ENCODE data around the gene CAMTA1.
A peak's percentile ranks its signal among the peaks of the same experiment; 100 is the strongest.

CAMTA1 gene

DNA sequence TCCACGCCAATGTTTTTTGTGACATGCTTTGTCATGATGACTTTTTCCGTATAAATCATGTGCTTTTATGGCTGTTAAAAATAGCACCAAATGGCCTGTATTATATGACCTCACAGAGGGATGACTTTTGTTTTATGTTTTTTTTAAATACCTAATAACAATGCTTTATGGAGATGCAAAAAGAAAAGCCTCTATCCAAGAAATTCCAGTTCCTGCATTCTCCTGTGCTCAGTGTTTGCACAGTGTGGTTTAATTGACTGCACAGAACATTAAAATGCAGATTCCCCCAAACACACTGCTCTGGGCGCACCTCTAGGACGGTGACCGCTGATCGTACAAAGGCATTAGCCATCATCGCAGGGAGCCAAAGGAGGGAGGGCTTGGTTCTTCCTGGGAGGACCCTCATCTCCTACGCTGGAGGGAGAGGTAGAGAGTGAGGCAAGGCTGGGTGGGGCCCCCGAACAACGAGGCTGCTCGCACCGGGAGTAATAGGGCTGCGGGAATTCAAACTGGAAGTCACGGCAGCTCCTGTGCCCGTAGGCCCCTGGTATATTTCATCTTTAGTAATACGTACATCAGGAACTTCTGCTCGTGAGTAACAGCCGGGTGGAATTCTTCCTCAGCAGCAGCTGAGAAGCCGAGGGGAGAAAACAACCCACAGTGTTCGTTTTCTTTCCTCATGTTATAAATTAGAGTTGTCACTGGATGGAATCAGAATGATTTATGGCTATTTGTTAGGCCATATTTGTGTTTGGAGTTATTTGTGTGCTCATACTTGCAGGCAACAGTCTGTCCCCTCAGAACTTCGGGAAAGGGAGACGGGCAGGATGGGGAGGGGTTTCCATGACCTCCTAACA, 465.6 kb downstream of the CAMTA1 start:
- DNase-seq: no peak

DNA sequence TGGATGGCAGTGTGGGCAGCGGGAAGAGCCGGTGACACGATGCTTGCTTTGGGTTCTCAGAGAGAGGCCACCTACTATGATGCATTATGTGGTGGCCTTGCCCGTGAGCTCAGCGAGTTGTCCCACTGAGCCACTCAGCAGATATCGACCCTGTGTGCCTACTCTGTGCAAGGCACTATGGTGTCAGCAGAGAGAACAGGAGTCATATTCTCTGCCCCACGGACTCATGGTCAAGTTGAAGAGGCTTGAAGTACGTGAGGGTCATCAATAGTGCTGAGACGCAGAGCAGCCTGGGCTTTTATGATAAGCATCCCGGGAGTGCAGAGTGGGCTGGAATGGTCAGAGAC, 466.2 kb downstream of the CAMTA1 start:
- no peak for DNase-seq

DNA sequence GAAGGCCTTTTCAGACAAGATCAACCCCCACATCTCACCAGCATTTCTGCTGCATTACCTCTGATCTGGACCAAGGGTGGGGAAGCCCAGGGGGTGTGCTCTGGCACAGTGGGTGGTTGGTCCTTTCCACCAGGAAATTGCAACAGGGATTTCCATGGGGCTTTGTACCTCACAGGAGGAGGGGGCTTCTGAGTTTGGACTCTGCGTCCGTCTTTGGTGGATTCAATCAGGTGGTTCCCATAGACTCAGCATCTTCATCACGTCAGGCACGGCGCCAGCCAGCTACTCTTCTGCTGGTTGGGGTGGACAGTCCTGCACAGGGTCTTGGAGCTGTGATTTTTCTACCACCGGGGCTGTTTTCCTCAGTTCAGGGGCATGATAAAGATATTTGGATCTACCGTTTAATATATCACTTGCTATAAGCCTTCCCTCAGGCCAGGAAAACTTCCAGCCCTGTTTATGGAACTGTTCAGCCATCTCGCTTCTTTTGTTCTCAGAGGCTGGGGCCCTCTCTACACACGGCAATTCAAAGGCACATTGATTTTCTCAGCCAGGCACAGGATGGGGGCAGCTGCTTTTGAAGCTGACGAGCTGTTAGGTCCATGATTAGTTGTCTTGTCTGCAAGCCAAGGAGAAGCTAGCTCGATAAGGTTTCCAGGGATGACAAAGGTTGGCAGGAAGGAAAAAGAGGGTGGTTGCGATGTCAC, 467.3 kb downstream of the CAMTA1 start:
- DNase-seq: no peak

DNA sequence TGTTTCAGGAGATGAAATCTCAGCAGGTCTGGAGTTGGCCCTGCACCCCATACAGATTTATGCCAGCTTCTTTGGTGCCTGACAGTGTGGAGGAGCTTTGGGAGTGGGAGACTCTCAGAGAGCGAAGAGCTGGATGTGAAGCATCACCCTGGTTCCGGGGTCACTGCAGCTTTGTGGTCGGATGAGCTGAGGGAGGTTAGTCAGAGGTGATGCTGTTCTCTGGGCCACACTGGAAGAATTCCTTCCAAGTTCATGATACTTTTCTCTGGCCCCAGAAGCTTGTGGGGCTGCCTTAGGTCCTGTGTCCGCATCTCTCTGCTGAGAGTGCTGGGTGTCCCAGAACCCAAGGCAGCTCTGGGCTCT, 467.8 kb downstream of the CAMTA1 start:
- no peak for DNase-seq

DNA sequence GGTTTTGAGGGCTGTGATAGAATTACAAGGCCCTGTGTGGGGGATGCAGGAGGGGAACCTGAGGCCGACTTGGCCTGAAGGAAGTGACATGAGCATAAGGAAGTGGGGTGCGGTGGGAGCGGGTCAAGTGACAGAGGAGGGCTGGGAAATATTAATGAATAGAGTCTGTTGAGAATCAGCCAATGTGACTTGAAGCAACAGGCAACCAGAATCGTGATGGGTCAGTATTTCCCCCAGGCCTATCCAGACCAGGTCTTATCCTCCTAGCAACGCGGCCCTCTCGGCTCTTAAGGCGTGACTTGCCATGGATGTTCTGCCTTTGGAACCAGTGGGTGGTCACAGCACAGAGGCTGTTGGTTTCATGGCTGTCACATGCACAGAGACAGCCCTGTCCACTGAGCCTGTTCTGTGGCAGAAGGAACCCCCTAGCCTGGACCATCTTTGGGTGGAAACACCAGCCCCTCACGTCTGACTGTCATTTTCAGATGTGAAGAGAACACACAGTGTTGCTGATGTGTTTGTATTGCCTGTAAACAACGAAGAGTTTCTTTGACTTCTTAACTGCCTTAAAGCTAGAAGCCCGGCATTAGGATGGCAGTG, 468.8 kb downstream of the CAMTA1 start:
- no peak for DNase-seq

DNA sequence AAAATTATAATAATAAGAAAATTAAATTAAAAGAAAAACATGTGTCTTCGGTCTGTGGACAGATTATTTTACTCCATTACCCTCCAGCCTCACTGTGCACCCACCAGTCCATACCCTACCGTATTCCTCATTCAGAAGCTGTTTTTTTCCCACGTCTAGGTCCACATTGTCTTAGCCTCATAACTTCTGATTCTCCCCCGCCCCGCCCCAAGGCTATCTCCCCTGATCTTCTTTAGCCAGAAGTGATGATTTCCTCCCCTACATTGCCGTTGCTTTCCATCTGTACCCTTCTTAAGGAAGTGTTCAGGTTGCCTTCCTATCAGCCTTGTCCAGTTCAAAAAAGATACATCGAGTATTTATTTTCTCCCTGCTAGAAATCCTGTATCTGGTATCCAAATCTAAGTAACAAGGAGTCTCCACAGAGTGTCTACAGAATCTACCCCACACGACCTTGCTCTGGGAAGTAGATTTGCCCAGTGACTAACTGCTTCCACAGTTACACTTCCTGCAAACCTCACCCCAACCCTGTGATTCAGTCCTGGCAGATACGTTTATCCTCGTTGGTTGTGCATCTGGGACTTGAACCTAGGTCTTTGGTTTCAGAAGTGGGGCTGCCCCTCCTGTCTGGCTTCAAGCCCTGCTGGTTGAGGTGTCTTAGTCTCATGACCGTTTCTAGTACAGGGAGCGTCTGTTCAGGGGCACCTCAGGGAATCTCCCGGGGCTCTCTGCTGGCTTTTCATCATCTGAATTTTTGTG, 470.2 kb downstream of the CAMTA1 start:
- DNase-seq: no peak

DNA sequence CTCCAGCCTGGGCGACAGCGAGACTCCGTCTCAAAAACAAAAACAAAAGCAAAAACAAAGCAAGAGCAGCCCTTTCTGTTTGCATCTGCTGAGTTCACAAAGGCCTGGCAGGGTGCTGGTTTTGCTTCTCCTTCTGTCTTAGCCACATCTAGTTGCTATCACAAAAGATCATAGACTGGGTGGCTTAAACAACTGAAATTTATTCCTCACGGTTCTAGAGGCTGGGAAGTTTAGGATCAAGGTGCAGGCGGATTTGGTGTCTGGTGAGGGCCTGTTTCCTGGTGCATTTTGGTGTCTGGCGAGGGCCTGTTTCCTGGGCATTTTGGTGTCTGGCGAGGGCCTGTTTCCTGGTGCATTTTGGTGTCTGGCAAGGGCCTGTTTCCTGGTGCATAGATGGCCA, 471.3 kb downstream of the CAMTA1 start:
- no peak for DNase-seq

DNA sequence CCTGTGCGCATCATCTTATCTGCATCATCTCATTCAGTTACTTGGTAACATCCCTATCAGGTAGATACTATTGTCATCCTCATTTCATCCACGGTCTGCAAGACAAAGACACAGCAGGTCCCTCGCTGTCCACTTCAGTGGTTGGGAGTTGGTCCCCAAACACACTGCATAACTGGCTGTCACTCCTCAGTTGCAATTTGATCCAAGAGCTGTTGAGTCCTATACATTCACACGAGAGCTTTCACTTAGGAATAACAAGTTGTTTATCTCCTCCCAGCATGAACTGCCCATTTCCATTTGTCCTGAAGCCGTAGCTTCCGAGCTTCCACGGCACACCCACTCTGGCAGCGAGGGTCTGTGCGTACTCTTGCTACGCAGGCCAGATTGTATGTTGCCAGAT, 472.0 kb downstream of the CAMTA1 start:
- DNase-seq: no peak

DNA sequence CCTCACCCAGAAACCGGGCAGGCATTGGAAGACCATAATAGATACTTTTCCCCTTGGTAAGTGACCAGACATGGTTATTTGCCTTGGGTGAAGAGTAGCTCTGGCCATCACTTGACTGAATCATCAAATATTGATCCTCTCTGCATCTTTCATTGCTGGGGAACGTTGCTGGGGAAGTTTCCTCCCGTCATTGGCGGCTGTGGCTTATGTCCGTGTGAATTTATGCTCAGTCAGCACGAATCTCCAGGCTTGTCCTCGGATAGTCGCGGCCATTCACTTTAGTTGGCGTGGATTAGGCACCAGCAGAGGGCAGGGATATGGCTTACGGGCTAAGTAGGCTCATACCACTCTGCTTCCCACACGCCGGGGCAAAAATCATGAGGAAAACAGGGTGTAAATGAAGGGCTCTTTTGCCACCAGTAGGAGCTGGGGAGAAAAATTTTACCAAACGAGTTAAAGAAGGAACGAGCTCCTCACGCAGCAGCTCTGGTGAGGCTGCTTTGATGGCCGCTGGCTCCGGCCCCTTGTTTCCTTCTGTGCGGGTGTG, 473.4 kb downstream of the CAMTA1 start:
- DNase-seq: no peak

DNA sequence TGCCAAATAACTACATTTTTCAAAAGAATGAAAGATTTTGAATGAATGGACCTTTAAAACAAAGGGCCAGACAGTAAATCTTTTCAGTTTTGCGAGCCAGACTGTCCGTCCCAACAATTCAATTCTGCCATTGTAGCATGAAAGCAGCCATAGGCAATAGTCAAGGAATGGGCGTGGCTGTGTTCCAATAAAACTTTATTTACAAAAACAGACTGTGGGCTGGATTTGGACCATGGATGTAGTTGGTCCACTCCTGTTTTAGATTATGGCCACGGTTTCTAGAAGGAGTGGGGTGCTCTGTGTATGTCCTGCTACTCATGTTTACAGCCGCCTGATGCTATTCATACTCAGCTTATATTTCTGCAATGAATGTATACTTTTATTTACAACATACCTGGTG, 474.7 kb downstream of the CAMTA1 start:
- DNase-seq: no peak

DNA sequence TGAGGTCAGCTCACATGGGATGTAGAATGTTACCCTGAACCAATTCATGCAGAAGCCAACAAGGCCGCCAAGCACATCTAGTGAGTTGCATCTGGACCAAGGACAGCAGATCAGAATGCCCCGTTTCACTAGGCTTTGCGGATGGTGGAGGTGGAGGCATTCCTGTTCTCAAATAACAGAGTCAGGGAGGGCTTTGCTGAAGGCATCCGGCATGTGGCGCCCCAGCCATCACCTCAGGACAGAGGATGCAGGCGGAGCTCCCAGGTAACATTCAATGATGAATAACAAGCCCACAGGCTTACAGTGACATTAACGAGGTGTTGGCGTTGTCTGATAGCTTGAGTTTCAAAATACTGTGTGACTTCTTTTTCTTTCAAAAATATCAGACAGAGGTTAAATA, 476.2 kb downstream of the CAMTA1 start:
- DNase-seq: no peak

DNA sequence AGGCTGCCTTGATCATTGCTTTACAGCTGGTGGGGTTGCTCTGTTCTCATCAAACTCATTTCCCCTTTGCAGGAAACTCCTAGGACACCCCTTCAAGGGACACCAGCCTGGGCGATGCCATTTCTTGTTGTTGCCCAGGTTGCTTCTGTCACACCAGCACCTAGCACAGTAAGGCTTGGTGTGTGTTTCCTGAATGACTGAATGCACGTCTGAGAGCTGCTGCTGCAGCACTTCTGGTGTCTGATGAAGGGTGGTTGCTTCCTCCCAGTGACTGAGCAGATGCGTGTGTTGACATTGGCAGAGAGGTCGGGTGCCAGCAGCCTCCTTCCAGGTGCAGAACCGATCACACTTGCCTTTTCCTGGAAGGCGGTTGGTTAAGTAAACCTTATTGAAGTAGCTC, 477.4 kb downstream of the CAMTA1 start:
- peak; percentile 95 for DNase-seq

DNA sequence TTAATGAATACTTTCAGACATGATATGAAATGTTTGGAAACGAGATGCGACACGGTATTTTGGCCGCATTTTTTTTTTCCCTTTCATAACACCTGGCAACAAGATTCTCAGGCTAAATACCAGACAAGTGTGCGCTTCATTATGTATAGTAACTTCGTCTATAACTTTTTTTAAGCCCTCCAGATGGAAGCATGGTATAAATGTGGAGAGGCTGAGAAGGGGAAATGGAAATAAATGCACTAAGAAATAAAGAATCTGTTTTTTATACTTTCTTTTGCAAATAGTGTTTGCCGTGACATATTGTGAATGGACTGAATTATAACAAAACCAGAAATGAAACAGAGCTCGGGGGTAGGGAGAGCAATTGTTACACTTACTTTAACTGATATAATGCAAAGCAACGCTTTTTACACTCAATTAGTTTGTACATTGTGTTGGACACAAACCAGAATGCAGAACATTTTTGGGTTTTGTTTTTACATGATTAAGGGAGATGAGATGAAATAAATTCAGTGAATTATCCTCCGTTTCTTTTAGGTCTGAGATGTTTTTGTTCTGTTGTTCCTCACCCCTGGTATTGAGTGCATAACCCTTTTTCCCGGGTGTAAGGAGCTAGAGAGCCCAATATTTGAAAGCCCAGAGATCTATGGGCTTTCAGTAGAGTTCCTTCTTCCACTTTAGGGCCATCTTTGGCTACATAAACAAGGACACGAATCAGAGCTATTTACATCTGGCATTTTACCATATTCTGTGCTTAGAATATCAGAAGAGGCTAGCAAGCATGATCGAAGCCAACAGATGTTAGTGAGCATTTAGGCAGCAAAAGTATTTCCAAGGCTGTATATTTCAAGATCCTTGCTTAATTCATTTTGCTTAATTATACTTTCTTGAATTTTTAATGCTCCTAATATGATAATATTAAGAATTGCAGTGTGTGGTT, 478.0 kb downstream of the CAMTA1 start:
- DNase-seq: no peak

DNA sequence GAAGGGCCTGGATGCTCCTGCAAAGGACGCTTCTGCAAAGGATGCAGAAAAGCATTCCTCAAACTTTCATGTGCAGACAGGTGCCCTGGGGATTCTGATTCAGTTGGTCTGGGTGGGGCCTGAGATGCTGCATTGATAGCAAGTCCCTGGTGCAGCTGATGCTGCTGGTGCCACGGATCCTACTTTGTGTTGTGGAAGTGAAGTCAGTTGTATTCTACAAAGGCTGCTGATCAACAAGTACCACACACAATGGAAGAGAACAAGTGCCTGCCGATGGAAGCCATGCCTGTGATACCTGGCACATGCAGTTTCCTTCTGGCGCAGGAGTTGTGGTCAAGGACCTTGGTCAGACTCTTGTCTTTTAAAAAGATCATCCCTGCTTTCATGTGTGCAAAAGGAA, 478.8 kb downstream of the CAMTA1 start:
- peak; percentile 13 for DNase-seq

DNA sequence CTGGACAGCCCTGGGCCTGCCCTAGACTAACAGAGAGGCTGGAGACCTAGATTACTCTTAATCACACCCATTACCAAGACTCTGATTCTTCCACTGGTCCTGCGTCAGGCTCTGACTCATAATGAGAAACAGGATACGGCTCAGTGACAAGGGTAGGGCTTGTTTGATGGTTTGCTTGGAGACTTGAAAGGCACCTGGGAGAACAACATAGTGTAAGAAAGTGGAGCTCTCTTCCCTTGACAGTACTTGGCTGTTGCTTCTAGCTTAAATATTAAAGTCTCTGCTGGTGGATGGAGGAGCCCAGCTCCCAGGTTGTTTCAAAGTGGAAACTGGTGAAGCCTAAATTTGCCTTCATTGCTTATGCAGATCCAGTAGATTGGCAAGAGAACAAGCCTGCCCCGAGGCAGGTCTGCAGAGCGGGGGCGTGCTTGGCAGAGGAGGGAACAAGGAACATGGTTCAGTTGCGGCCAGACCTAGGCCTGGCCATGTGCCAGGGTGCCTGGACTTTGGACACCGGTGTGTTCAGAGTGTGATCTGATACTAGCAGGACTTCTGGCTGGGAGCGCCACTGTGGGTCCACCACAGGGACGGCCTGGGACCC, 480.6 kb downstream of the CAMTA1 start:
- peak; percentile 86 for DNase-seq

DNA sequence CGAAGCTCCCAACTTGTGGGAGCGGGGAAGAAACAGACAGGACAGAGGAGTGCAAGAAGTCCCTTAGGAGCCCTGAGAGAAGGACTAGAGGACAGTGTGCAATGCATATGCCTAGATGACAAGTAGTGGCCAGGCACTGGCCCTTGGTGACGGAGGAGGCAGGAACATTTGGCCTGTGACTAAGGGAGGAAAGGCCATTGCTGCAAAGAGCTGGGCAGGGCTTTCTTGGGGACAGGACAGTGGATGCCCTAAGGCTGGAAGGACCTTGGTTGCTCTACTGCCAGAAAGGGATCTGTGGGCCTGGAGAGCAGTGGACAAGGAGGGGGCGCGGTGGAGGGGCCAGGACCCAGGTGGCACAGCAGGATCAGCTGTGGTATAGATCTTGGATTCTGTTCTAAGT, 481.3 kb downstream of the CAMTA1 start:
- DNase-seq: no peak

DNA sequence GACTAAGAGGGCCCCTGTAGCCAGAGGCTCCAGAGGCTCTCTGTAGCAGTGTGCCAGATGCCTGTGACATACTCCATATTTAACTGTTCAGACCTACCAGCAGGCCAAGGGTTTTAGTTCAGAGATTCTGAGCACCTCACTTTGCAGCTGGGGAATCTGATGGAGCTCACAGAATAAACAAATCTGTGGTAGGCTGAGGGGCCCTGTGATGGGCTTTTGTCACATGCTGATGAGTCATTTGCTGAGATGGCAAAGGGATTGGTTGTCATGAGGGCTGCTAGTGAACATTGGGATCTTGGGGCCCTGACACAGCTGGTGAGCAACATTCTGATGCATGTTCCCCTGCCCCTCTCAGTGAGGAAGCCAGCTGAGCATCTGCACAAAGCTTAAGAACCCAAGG, 482.2 kb downstream of the CAMTA1 start:
- DNase-seq: peak; percentile 54

DNA sequence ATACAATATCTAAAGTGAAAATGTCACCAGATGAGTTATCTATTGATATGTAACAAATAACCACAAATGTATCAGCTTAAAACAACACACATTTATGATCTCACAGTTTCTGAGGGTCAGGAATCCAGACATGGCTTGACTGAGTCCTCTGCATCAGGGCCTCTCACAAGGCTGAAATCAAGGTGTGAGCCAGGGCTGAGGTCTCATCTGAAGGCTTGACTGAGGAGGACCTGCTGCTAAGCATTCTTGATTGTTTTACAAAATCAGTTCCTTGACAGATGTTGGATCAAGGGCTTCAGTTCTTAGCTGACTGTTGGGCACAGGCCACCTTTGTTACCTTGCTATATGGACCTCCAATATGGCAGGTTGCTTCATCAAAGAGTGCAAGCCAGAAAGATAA, 483.7 kb downstream of the CAMTA1 start:
- no peak for DNase-seq

DNA sequence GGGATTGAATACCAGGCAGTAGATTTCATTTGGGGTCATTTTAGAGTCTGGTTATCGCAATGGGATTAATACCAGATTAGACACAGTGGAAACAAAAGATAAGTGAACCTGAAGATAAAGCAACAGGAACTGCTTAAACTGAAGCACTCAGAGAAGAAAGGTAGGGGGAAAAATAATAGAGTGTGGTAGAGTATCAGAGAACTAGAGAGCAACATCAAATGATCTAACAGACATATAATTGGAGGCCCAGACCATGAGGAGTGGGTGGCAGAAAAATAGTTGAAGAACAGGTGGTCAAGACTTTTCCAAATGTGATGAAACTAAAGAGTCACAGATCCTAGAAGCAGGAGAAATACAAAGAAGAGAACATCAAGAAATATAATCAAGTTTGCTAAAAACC, 484.3 kb downstream of the CAMTA1 start:
- DNase-seq: no peak

DNA sequence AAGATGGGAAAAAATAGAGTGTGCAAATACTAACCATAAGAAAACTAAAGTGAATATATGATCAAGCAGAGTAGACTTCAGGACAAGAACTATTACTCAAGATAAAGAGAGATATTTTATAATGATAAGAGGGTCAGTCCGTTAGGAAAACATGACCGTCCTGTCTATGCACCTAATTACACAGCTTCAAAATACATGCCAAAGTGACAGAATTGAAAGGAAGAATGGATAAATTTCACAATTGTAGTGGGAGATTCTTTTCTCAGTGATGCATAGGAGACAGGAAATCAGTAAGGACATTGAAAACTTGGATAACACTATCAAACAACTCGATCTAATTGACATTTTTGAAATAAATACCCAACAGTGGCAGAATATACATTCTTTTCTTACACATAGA, 489.0 kb downstream of the CAMTA1 start:
- DNase-seq: no peak

DNA sequence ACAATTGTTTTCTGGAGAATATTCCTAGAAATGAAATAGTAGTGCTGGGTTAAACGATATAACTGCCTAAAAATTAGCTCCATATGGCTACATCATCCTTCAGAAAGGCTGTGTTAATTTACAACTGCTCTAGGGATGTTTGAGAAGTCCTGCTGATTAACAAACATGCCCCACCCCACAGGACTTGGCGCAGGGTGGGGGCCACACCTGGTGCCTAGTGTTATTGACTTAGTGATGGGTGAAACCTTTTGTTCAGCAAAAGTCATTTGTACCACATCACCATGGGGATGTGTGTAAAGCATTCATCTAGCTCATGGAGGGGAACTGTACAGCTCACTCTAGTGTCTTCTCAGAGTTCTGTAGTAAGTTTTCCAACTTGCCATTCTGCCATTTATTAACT, 492.8 kb downstream of the CAMTA1 start:
- DNase-seq: peak; percentile 95

Measured in SHP77 treated with DMSO at 0.1 percent for 48 hours (cell line).